HepG2 (cell line): ENCODE data around the gene LAG3. TPM values are rescaled to one million over a fixed set of nuclear protein-coding genes. Genes with fewer than 3 reads are reported as not detected.

ENCODE experiments used
- NKX3-1 ChIP-seq: sonication (generic); formaldehyde crosslinking; IDR thresholded peaks from 2 replicates; pipeline ENCODE4 v1.5.0; 2020; ENCODE audit warnings: missing genetic modification reagents
- REXO4 ChIP-seq: sonication (generic); formaldehyde crosslinking; IDR thresholded peaks from 2 replicates; pipeline ENCODE4 v1.8.0; 2022; ENCODE audit warnings: missing genetic modification reagents, mild to moderate bottlenecking, borderline replicate concordance
- SCMH1 ChIP-seq: sonication (generic); formaldehyde crosslinking; IDR thresholded peaks from 2 replicates; pipeline ENCODE4 v1.9.0; 2021; ENCODE audit warnings: missing genetic modification reagents, mild to moderate bottlenecking, borderline replicate concordance
- SP2 ChIP-seq: sonication (generic); formaldehyde crosslinking; IDR thresholded peaks from 2 replicates; pipeline ENCODE4 v1.5.1; 2020; ENCODE audit warnings: mild to moderate bottlenecking, missing genetic modification reagents
- SRF ChIP-seq: IDR thresholded peaks from 2 replicates; pipeline ENCODE4 v1.6.1; 2011; ENCODE audit warnings: mild to moderate bottlenecking, low read depth, low read length, moderate library complexity
- STAG1 ChIP-seq: sonication (generic); formaldehyde crosslinking; IDR thresholded peaks from 2 replicates; pipeline ENCODE4 v1.4.0; 2020; ENCODE audit warnings: missing genetic modification reagents
- TOE1 ChIP-seq: sonication (generic); formaldehyde crosslinking; IDR thresholded peaks from 2 replicates; pipeline ENCODE4 v1.4.0; 2020; ENCODE audit warnings: mild to moderate bottlenecking, missing genetic modification reagents
- ZNF263 ChIP-seq: sonication (generic); formaldehyde crosslinking; IDR thresholded peaks from 2 replicates; pipeline ENCODE4 v1.4.0; 2020; ENCODE audit warnings: missing genetic modification reagents
- ZNF432 ChIP-seq: sonication (generic); formaldehyde crosslinking; IDR thresholded peaks from 2 replicates; pipeline ENCODE4 v1.5.0; 2020; ENCODE audit warnings: missing genetic modification reagents, mild to moderate bottlenecking, borderline replicate concordance
- ZSCAN20 ChIP-seq: sonication (generic); formaldehyde crosslinking; IDR thresholded peaks from 2 replicates; pipeline ENCODE4 v1.4.0; 2020; ENCODE audit warnings: missing genetic modification reagents, mild to moderate bottlenecking, borderline replicate concordance
- polyA plus RNA-seq, 8 experiments: library from polyadenylated mRNA; depleted of rRNA in 3 of 8; stranded (reverse) in 7 of 8; unstranded in 1 of 8; fragments of >200 nt; fragmentation: Illumina TruSeq in 4 of 8; extraction: Trizol in 4 of 8; gene quantifications; 2 replicates each; pipeline versions ENCODE4 v1.2.1 to v1.2.3, GENCODE V29; 2011 to 2016; ENCODE audit warnings: low read depth in 4 of 8, missing spikeins in 1 of 8, mixed read lengths in 1 of 8; ENCODE audit not compliant: insufficient read depth in 1 of 8
- total RNA-seq, 5 experiments: library from RNA; depleted of rRNA; stranded (reverse); fragments of >200 nt; fragmentation: Illumina TruSeq; extraction: Trizol; gene quantifications; 2 replicates each; pipeline ENCODE4 v1.2.3, GENCODE V29; 2016; ENCODE audit warnings: low read depth in 1 of 5
- TF ChIP-seq, protein P1 (sequence below): sonication (generic); formaldehyde crosslinking; IDR thresholded peaks from 2 replicates; pipeline ENCODE4 v1.4.0; 2020; ENCODE audit warnings: mild to moderate bottlenecking, missing genetic modification reagents
- TF ChIP-seq, protein P2 (sequence below): sonication (generic); formaldehyde crosslinking; IDR thresholded peaks from 2 replicates; pipeline ENCODE4 v1.4.0; 2020; ENCODE audit warnings: missing genetic modification reagents

Gene LAG3
- total and polyA plus RNA-seq, 2 of the 13 experiments (the other 11 are each of a cell fraction or from before 2014, with no cell fraction given), result 0.11 to 0.26 TPM

- TF ChIP-seq NKX3-1 (peak; percentile 19; the same call in 1 of the 2 replicates), STAG1 (no peak), SRF (no peak), TOE1 (CRISPR knock-in tag) (no peak), SP2 (no peak), SCMH1 (CRISPR knock-in tag) (no peak), ZSCAN20 (CRISPR knock-in tag) (no peak), REXO4 (CRISPR knock-in tag) (0 out of 2 replicates have a peak, but pooled peaks have one; percentile 12), ZNF432 (no peak), ZNF263 (CRISPR knock-in tag) (no peak)
- TF ChIP-seq, protein P1, sequence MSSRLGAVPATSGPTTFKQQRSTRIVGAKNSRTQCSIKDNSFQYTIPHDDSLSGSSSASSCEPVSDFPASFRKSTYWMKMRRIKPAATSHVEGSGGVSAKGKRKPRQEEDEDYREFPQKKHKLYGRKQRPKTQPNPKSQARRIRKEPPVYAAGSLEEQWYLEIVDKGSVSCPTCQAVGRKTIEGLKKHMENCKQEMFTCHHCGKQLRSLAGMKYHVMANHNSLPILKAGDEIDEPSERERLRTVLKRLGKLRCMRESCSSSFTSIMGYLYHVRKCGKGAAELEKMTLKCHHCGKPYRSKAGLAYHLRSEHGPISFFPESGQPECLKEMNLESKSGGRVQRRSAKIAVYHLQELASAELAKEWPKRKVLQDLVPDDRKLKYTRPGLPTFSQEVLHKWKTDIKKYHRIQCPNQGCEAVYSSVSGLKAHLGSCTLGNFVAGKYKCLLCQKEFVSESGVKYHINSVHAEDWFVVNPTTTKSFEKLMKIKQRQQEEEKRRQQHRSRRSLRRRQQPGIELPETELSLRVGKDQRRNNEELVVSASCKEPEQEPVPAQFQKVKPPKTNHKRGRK, result no peak
- TF ChIP-seq, protein P2, sequence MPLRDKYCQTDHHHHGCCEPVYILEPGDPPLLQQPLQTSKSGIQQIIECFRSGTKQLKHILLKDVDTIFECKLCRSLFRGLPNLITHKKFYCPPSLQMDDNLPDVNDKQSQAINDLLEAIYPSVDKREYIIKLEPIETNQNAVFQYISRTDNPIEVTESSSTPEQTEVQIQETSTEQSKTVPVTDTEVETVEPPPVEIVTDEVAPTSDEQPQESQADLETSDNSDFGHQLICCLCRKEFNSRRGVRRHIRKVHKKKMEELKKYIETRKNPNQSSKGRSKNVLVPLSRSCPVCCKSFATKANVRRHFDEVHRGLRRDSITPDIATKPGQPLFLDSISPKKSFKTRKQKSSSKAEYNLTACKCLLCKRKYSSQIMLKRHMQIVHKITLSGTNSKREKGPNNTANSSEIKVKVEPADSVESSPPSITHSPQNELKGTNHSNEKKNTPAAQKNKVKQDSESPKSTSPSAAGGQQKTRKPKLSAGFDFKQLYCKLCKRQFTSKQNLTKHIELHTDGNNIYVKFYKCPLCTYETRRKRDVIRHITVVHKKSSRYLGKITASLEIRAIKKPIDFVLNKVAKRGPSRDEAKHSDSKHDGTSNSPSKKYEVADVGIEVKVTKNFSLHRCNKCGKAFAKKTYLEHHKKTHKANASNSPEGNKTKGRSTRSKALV, result 0 out of 2 replicates have a peak, but pooled peaks have one; percentile 12
Observed at GRCh38 chr12:6724409-6724797, 47.9 kb upstream of the LAG3 start (continued).
